GM19438 (cell line): ENCODE measurements around the gene HHIP.

Experiments used
- ATAC-seq: cut with Tn5 transposase; IDR thresholded peaks from one replicate; pipeline ENCODE4 v1.9.1; 2021; ENCODE audit warnings: low read depth; ENCODE audit not compliant: unreplicated experiment

HHIP gene

DNA sequence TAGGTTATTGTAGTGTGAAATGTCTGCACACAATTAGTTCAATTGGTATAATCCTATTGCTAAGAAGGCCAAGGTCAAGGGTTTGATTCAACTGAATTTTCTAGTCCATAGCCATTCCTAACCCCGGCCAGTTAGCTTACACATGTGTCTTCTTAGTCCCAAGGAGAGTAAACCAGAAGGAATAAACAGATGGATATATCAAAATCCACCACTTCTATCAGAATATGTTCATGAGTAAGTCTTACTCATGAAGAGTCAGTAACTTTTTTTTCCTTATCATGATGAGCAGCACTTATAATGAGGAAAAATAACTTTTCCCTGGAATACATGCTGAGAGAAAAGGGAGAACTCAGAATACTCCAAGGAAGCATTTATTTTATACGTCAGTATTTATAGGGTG is 9.5 kb downstream of the HHIP start:
- ATAC-seq = no peak

DNA sequence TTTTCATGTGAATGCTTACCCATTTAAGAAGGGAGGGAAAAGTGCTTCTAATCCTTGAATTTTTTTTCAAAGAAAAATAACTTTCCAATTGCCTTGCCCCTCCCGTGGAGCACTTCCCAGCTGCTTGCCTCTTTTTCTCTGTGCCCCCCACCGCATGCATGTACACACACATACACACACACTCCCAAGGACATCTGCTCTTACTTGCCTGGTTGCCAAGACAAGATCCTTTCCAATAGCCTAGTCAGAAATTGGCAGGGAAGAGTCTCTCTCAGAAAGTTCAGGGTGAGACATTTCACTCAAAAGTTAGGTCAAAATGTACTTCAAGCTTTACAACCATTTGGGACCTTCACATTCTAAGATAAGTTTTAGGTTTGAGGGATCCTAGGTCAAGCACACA is 10.9 kb downstream of the HHIP start:
- ATAC-seq = no peak

DNA sequence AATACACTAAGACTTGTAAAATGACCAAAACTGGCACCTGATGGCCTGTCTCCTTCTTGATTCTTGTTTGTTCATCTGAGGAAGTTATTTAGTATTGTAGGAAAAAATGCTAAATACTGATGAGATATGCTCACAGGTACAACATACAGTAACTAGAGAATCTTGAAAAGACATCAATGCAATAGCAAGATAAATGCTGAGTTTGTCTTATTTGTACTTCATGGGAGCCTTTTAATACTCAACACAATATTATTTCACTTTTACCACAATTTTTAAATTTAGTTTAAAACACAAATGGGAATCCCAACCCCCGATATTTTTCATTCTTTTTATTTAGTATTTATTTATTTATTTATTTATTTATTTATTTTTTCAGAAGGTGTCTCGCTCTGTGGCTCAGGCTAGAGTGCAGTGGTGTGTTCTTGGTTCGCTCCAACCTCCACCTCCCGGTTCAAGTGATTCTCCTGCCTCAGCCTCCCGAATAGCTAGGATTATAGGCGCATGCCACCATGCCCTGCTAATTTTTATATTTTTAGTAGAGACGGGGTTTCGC is 12.1 kb downstream of the HHIP start:
- ATAC-seq = no peak

DNA sequence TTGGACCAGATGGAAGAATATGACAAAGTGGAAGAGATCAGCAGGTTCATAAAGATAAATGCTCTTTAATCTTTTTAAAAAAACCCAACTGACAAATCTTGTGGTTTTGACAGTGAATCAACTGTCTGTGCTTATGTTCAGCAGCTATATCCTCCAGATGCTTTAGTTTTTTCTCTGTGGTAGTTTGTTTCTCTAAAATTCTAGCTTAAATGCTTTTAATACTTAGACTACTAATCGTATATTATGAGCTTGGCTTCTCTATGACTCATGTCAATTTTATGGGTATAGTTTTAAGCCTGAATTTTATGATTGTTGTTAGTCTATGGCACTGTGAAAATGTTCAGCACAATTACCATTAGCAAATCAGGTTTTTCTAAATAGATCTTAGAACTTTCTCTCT is 12.9 kb downstream of the HHIP start:
- ATAC-seq = no peak

DNA sequence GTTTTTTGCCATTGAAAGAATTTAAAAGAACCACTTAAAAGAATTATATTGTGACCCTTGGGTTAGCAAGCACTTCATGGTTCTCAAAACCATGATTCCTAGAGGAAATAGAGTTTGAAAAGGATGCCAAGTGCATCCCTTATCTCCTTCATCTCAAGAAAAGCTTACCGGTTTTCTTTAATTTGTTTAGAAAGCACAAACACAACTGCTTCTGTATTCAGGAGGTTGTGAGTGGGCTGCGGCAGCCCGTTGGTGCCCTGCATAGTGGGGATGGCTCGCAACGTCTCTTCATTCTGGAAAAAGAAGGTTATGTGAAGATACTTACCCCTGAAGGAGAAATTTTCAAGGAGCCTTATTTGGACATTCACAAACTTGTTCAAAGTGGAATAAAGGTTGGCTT is 13.5 kb downstream of the HHIP start:
- ATAC-seq = no peak

DNA sequence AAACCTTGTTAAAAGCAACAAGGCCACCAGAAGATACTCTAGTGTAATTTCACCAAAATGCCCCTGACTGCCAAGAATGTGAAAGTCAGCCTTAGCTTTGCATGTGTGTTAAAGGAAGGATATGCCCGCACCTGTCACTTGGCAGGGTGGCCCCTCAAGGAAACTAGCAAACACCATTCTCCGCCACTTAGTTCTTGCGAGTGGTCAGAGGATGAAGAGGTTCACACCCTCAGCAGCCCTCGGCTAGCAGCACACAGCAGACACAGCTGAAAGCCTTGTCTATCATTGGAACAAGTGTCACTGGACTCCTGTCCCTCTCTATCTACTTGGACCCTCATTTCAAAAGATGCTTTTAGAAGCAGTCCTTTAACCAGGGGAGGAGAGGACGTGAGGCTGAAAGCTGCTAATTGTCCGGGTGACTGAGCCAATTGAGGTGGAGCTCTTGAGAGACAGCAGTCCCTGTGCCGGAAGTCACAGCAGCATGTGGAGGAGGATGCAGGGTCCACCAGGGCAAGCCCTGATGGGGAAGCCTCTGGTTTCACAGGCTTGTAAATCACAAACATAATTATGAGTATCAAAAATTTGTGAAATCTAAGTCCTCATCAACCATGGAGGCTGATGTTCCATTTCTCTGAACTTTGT is 18.0 kb downstream of the HHIP start:
- ATAC-seq = no peak

DNA sequence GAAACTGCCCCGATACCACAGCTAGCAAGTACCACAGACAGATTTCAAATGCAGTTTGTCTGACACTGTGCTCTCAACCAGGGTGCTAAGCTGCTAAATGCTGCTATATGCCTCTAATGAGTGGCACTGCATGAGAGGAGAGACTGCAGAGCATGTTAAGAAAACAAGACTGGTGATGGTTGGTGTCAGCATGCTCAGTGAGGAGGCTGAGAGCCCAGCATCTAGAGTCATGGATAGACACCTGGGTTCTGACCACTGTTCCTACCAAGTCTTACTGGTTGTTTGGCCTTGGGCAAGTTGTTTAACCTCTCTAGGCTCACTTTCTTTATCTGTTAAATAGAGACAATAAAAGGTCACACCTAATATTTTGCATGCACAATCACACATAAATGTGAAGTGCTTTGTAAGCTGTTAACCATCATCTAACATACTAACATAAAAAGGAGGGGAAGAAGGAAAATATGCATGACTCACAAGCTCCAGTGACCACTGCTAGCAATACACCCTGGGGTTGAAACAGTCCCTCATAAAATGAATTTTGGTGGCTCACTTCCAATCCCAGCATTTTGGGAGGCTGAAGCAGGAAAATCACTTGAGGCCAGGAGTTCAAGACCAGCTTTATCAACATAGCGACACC is 20.7 kb downstream of the HHIP start:
- no peak for ATAC-seq

DNA sequence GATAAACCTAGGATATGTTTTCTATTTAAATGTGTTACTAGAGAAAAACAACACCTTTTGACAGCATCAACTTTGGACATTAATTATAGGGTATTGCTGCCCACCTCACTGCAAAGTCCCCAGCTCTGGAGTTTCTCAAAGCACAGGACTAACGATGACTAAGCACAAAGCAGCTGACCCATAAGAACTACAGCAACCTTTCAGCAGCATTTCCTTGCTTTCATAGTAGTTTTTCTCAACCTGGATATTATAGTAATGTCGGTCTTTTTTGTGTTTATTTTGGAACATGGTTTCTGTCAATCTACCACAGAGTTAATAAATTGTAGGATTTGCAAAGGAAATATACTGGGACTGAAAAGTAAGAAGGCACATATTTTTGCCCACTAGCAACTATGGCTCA is 21.5 kb downstream of the HHIP start:
- no peak for ATAC-seq

DNA sequence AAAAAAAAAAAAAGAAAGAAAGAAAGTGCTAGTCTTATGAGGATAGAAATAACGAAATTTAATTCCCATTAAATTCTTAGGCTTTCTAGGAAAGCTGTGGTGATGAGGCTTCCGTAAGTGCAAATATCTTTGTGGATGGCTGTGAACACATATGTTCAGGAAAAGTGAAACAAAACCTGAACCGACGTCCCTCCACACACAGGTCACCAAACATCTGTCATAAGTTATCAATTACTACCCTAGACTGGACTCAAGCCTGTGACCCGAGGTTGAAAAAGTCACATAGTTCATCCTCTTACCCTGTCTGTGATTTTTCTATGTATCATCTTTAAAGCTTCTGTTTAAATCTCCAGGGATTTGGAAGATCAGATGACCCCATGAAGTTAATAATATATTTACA is 24.8 kb downstream of the HHIP start:
- ATAC-seq = no peak

DNA sequence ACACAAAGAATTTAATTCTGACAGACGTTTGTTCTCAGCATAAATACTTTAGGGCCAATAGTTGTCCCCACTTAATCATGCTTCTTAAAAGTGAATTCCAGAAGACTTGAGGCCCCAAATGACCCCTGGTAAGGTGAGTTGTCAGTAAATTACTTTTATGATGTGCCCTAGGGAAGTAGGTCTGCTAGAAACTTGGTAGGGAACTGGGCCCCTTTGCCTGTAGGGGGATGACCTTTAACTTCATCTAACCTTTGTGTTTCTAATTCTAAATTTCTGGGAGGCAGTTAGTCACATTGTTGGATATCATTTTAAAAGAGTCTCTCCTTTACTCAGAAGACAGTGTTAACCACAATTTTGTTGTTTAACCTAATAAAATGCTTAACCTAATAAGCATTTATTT is 28.8 kb downstream of the HHIP start:
- ATAC-seq = no peak

DNA sequence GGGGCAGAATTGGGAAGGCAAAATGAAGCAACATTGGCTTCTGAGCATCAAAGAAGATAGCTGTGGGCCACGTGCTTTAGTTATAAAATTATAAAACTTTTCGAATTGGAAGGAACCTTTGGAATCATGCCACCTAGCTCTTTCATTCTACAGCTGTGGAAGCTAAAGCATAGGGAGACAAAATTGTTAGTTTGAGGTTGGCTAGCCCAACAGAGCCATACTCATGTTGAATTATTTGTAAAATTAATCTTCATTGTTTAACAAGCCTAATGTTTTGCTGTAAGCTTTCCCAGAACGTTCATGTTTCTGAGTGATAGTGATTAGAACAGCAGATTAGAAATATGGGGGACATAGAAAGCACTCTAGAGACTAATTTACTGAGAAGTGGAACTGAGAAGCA is 35.9 kb downstream of the HHIP start:
- no peak for ATAC-seq

DNA sequence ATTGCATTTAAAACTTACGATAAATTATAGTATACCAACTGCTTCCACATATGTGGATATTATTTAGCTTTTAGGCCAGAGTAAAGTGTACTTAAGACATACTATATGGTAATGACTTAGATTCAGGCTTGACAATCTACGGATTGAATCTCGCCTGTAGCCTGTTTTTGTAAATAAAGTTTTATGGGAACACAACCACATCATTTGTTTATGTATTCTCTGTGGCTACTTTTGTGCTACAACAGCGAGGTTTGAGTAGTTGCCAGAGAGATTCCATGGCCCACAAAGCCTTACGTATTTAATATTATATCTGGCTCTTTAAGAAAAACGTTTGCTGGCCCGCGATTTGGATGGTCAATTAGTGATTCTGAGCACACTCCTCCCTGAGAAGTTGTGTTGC is 37.6 kb downstream of the HHIP start:
- ATAC-seq = no peak

DNA sequence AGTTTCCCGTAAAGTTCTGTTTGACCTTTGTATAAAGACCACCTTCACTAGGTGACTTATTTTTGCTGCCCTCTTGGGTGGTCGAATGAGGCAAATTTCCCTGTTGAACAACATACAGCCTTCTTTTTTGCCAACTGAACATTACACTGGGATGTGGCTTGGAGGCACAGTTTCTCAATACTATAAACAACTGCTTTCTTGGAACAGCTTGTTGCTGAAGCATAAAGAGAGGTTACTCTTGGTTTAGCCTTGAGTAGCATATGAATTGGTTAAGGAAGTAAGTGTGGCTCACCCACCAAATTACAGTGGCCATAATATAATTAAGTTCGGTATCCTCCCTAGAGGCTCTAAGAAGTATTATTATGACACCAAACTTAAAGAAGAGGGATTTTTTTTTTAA is 40.0 kb downstream of the HHIP start:
- no peak for ATAC-seq

DNA sequence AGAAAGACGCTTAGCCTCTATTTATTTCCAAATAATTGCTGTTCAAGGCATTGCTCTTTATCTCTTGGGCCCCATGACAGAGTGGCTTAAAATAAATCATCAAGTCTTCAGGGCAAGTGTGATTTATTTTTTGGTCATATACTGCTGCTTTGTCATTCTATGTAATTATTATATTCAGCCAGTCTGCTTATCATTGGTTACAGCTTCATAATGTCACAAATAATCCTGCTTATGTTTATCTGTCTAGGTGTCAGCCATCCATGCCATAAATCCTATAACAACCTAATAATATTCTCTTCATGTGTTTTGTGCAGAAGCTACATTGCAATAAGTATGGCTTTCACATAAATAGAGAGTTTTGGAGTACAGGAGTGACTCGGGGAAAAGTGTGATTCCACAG is 41.0 kb downstream of the HHIP start:
- ATAC-seq = no peak

DNA sequence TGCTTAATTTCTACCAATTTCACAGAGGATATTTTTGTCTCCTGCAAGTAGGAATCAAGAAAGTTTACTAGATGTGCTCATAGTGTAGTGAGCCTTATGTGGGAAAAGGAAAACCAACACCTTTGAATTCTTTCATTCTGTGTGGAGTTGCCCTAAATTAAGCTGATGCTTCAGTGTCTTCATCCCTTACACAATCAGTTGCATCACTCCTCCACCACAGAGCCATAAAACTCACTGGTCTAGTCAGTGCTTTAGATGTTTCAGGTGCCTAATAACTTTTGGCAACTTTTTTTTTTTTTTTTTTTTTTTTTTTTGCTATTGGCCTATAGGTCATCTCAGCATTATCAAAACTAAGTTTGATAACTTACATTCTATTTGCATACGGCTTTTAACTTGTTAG is 41.5 kb downstream of the HHIP start:
- ATAC-seq = no peak

DNA sequence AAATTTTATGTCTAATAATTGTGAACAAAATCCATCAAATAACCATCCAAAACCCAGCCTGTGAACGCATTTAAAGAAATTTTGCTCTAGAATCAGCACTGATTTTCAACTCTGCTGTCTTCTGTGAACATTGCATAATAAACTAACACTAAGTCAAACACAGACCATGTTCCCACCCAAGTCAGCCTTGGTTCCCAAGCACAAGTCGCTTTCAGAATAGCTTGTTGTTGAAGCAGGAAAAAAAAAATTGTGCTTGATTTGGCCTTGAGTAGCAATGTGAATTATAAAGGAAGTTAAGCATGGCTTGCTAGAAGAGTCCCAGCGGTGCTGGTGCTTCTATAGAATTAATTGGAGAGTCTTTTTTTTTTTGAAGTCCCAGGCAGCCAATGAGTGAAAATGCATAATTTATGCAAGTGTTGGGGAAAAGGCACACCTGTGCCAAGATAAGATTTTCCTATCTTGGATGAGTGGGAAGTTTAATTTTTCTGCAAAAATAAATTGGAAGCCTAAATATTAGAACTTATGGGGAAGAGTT is 42.1 kb downstream of the HHIP start:
- ATAC-seq = no peak

DNA sequence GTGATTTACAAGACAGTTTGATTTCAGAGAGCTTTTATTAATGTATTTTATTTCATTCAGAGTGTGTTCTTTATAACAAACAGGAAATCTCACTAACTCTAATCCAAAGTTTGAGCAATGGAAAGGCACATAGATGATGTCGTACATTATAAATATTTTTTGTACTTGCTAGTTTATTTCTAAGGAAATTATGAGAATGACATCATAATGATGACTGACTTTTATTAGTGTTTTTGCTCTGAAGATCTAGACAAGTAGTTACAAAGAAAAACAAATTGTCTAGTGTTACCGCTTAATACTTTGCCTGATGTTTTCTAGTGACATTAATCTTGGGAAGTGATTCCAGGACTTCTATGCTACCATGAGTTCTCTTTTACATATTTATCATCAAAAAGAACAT is 43.2 kb downstream of the HHIP start:
- no peak for ATAC-seq

DNA sequence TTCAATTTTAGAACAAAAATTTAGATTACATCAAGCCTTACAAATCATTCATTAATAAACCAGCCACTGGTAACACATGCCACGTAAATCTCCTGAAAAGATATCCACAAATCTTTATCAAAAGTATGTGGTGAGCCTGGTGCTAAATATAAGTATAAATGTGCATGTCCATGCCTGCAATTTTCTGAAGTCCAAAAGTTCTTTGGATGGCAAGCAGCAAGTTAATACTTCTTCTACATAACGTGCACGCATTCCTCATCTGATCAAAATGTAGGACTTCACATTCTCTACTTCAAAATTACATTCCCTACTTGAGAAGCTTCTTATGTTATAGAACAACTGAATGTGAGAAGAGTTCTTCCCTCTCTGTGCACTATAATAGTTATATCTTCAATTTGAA is 49.8 kb downstream of the HHIP start:
- no peak for ATAC-seq

DNA sequence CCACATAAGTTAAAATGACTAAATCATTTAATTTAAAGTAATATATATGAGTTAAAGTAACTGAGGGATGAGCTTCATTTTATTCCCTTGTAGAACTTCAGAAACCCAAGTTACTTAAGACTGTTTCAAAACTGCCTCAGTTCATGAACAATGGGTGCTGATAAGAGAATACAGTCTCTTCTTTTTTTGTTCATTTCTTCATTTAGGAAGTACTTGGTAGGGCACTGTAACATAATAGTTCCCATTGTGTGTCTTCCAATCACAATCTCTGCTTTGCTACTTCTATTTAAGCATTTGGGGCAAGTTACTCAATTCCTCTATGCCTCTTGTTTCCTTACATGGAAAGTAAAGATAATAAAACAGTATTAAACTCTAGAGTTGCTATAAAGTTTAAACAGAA is 50.4 kb downstream of the HHIP start:
- ATAC-seq = no peak

DNA sequence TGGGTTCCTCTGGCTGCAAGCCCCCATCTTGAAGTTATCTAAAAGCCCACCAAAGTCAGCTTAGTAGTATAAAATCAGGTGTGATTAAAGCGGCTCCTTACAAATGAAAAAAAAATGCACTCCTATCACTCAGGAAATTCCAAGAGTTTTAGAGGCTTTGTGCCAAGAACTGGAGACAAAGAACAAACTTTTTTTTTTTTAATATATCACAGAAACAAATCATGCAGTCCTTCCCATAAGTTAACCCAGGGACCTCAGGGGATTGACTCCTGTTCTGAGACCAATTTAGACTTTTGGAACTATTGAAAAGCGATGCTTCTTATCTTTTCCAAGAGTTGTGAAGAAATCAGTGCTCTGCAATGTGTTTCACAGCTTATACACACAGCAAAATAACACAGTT is 53.6 kb downstream of the HHIP start:
- ATAC-seq = no peak

DNA sequence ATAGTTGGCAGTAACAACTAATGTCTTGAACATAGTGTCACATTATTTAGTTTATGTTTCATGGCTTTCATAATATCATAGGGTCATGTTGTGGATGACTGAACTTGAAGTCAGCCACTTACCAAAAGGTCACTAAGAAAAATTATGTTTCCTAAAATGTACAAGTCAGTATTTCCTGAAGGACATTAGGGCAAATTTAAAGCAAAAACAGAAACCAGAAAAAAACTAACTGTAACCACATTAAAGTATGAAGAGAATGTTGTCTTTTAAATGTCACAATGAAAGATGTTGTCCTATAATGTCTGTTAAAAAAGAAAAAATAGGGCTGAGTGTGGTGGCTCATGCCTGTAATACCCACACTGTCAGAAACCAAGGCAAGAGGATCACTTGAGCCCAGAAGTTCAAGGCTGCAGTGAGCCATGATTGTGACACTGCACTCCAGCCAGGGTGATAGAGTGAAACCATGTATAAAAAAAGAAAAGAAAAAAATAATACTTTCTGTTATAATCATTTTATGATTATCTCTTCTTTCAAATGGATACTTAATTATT is 55.8 kb downstream of the HHIP start:
- ATAC-seq = no peak

DNA sequence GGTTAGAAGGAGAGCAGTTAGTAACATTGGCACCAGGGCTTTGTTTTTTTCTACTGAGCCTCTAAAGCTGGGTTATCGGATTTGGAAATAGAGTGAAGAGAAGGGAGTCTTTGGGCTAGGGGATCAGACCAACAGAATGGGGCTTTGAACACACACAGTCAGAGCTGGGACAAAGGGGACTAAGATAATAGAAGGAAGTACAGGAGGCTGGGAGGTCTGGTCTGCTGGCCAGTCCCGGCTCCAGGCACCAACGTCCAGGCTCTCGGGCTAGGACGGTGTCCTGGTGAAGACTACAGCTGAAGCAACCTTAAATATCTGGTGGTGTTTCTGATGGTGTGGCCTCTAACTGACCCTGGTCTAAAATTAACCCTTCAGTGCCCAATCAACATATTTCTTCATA is 57.5 kb downstream of the HHIP start:
- no peak for ATAC-seq
